GM19455 (cell line): Measurements from ENCODE around the gene UBASH3B.
A peak's percentile ranks its signal among the peaks of the same experiment; 100 is the strongest.
"Not testable (repeated sequence)": the region's sequence is repeated elsewhere in the genome, so short reads cannot be mapped to it uniquely, and the experiment has no call there.

Source experiments
- ATAC-seq: cut with Tn5 transposase; IDR thresholded peaks from one replicate; pipeline ENCODE4 v1.9.1; 2021; ENCODE audit not compliant: unreplicated experiment

The UBASH3B gene

GRCh38 chr11:122843281-122844141 is 188.0 kb downstream of the UBASH3B start:
- ATAC-seq = no peak

GRCh38 chr11:122847466-122847865 is 191.9 kb downstream of the UBASH3B start:
- ATAC-seq = no peak

GRCh38 chr11:122848186-122848585 is 192.7 kb downstream of the UBASH3B start:
- ATAC-seq = no peak

GRCh38 chr11:122850076-122850631 is 194.6 kb downstream of the UBASH3B start:
- no peak for ATAC-seq

GRCh38 chr11:122851366-122851966 is 195.9 kb downstream of the UBASH3B start:
- ATAC-seq = peak; percentile 63

GRCh38 chr11:122852074-122852795 is 196.7 kb downstream of the UBASH3B start:
- no peak for ATAC-seq

GRCh38 chr11:122852796-122853160 is 197.3 kb downstream of the UBASH3B start:
- no peak for ATAC-seq

GRCh38 chr11:122853261-122853660 is 197.7 kb downstream of the UBASH3B start:
- ATAC-seq = no peak

GRCh38 chr11:122853971-122854446 is 198.5 kb downstream of the UBASH3B start:
- ATAC-seq = no peak

GRCh38 chr11:122861631-122862030 is 206.1 kb downstream of the UBASH3B start:
- no peak for ATAC-seq

- no peak for ATAC-seq
These were observed 206.6 kb downstream of the UBASH3B start for GRCh38 chr11:122862091-122862490.

GRCh38 chr11:122863154-122863553 is 207.6 kb downstream of the UBASH3B start:
- ATAC-seq = not testable (repeated sequence)

- ATAC-seq = no peak
These were observed 208.3 kb downstream of the UBASH3B start for GRCh38 chr11:122863704-122864326.
